Measurements from ENCODE around the gene AK1. TPM values are rescaled to one million over a fixed set of nuclear protein-coding genes. Genes with fewer than 3 reads are reported as not detected.

AK1 gene
- total and polyA plus RNA-seq, 9 of the 15 experiments (the other 6 are each of a cell fraction or from before 2014, with no cell fraction given) = 10.1 to 71.8 (median 39.0) TPM

GRCh38 chr9:127869310-127870152, 7.9 kb downstream of the AK1 start (continued):
- TF ChIP-seq RREB1 (CRISPR knock-in tag; IDR thresholded peaks at IDR 0.05) (0 out of 2 replicates have a peak, but pooled peaks have one; percentile 39), ELF1 (tag; IDR thresholded peaks at IDR 0.05) (no peak), ZNF263 (CRISPR knock-in tag; IDR thresholded peaks at IDR 0.05; ENCODE audit: borderline replicate concordance) (peak; percentile 36; the same call in 1 of the 2 replicates)
